MCF 10A (cell line): ENCODE results near the gene GSTCD. TPM values are rescaled to one million over a fixed set of nuclear protein-coding genes. Genes with fewer than 3 reads are reported as not detected.

Experiments used
- BruUV-seq: library from RNA; stranded (reverse); fragments of 400-500 nt; replicated peaks from 2 replicates; lab custom pipeline; 2021; lab: Mats Ljungman, UMichigan
- CTCF ChIA-PET: fragments of 300-600 bp; sonication (Branson Sonifier 250); formaldehyde crosslinking; extraction: SDS; loops from one replicate; lab custom pipeline; 2021; ENCODE audit warnings: antibody characterized with exemption, inconsistent platforms; lab: Yijun Ruan, JAX
- POLR2A ChIA-PET: fragments of 300-600, 350-650 bp; sonication (Branson Sonifier 250); formaldehyde crosslinking; extraction: SDS; loops from one replicate; lab custom pipeline; 2020; ENCODE audit warnings: antibody characterized with exemption, inconsistent platforms; lab: Yijun Ruan, JAX
- DNase-seq: peaks from one replicate; pipeline ENCODE4 v3.0.0-alpha.2; 2018; ENCODE audit not compliant: unreplicated experiment
- H3K27ac Mint-ChIP-seq: one replicate; pipeline ENCODE4 v1.8.0; 2022; ENCODE audit warnings: mild to moderate bottlenecking, low read depth, mixed read lengths; ENCODE audit not compliant: unreplicated experiment
- H3K27me3 Mint-ChIP-seq: one replicate; pipeline ENCODE4 v1.8.0; 2022; ENCODE audit warnings: mixed read lengths; ENCODE audit not compliant: insufficient read depth, unreplicated experiment
- H3K36me3 Mint-ChIP-seq: one replicate; pipeline ENCODE4 v1.8.0; 2022; ENCODE audit warnings: mild to moderate bottlenecking, moderate library complexity, mixed read lengths; ENCODE audit not compliant: insufficient read depth, unreplicated experiment
- H3K4me1 Mint-ChIP-seq: one replicate; pipeline ENCODE4 v1.8.0; 2022; ENCODE audit warnings: mixed read lengths; ENCODE audit not compliant: insufficient read depth, unreplicated experiment
- H3K4me3 Mint-ChIP-seq: one replicate; pipeline ENCODE4 v1.8.0; 2022; ENCODE audit warnings: mild to moderate bottlenecking, moderate library complexity, mixed read lengths; ENCODE audit not compliant: unreplicated experiment
- H3K9me3 Mint-ChIP-seq: one replicate; pipeline ENCODE4 v1.8.0; 2022; ENCODE audit warnings: mixed read lengths; ENCODE audit not compliant: unreplicated experiment
- intact Hi-C: fragments of 100-400 bp; cut with micrococcal nuclease; formaldehyde crosslinking; loops from 2 replicates; pipeline ENCODE4 v1.14.1; 2022
- total RNA-seq: library from RNA; stranded (reverse); gene quantifications from 2 replicates; pipeline ENCODE4 v1.2.3, GENCODE V29; 2022
- TF ChIP-seq, protein P1 (sequence below): fragments of 200-600 bp; IDR thresholded peaks from one replicate; pipeline ENCODE4 v1.8.0; 2022; ENCODE audit warnings: antibody characterized with exemption, mild to moderate bottlenecking; ENCODE audit not compliant: unreplicated experiment

The GSTCD gene
- total RNA-seq, 1 experiment from 2014 or later: 16.3 TPM

- intact Hi-C loops: no loop called here
- Mint-ChIP-seq H3K36me3 (no peaks in the 10 kb centered on the region), H3K27me3 (no peaks in the 10 kb centered on the region), H3K4me3 (no peak overlapping the region), H3K27ac (no peak overlapping the region), H3K9me3 (no peaks in the 10 kb centered on the region), H3K4me1 (no peaks in the 10 kb centered on the region)
- POLR2A ChIA-PET: interaction anchor here (0.5 kb wide), 1 partner anchor 1743 kb away, joined by 3 read pairs; no protein-coding TSS in a partner anchor
- TF ChIP-seq, protein P1, sequence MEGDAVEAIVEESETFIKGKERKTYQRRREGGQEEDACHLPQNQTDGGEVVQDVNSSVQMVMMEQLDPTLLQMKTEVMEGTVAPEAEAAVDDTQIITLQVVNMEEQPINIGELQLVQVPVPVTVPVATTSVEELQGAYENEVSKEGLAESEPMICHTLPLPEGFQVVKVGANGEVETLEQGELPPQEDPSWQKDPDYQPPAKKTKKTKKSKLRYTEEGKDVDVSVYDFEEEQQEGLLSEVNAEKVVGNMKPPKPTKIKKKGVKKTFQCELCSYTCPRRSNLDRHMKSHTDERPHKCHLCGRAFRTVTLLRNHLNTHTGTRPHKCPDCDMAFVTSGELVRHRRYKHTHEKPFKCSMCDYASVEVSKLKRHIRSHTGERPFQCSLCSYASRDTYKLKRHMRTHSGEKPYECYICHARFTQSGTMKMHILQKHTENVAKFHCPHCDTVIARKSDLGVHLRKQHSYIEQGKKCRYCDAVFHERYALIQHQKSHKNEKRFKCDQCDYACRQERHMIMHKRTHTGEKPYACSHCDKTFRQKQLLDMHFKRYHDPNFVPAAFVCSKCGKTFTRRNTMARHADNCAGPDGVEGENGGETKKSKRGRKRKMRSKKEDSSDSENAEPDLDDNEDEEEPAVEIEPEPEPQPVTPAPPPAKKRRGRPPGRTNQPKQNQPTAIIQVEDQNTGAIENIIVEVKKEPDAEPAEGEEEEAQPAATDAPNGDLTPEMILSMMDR: no peak
- BruUV-seq: no TSS peak
- CTCF ChIA-PET: interaction anchor here (0.5 to 1.1 kb wide), 3 partner anchors 12 to 363 kb away, joined by 3 to 5 read pairs (median 3); no protein-coding TSS in a partner anchor
- no peak for DNase-seq
Observed at GRCh38 chr4:105751718-105752299, 43.2 kb downstream of the GSTCD start.

- POLR2A ChIA-PET: interaction anchor here (0.7 kb wide), 1 partner anchor 15 kb away, joined by 3 read pairs; no protein-coding TSS in a partner anchor
Observed at GRCh38 chr4:105753361-105753760, 44.8 kb downstream of the GSTCD start.

GRCh38 chr4:105755375-105755774 lies 46.8 kb downstream of the GSTCD start:
- Mint-ChIP-seq H3K9me3 (no peaks in the 10 kb centered on the region), H3K4me3 (no peak overlapping the region), H3K36me3 (no peaks in the 10 kb centered on the region), H3K4me1 (no peaks in the 10 kb centered on the region), H3K27me3 (no peaks in the 10 kb centered on the region), H3K27ac (no peak overlapping the region)
- ChIA-PET CTCF (interaction anchor here (0.7 kb wide), 1 partner anchor 525 kb away, joined by 3 read pairs; no protein-coding TSS in a partner anchor), POLR2A (no interaction called here)
- no TSS peak for BruUV-seq
- no peak for DNase-seq
- TF ChIP-seq, protein P1: no peak
- intact Hi-C loops: no loop called here

More at GRCh38 chr4:105753361-105753760, 44.8 kb downstream of the GSTCD start:
- no TSS peak for BruUV-seq
- Mint-ChIP-seq H3K27me3 (no peaks in the 10 kb centered on the region), H3K27ac (no peak overlapping the region), H3K4me3 (no peak overlapping the region), H3K36me3 (no peaks in the 10 kb centered on the region), H3K9me3 (no peaks in the 10 kb centered on the region), H3K4me1 (no peaks in the 10 kb centered on the region)
- TF ChIP-seq, protein P1: no peak
- CTCF ChIA-PET: no interaction called here
- no peak for DNase-seq
- intact Hi-C loops: no loop called here

DNA sequence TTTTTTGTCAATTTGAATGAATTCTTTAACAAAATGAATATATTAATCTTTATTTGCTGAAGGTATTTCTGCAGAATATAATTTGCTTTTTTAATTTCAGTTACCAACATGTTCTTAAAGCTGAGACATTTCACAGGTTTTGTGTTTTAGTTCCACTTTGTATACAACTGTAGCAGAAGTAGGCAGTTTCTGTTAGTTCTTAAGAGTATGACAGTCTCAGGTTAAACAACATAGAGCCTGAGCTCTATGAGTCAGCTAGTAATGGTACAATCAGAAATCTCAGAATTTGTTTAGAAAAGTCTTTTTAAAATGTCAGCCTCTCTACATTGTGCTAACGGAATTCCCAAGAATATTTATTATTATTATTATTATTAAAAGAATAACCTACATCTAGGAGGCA lies 50.4 kb downstream of the GSTCD start:
- intact Hi-C loops: no loop called here
- TF ChIP-seq, protein P1: no peak
- DNase-seq: no peak
- no peaks in the 10 kb centered on the region for H3K4me1 Mint-ChIP-seq
- H3K9me3 Mint-ChIP-seq: no peaks in the 10 kb centered on the region
- no TSS peak for BruUV-seq
- H3K27me3 Mint-ChIP-seq: no peaks in the 10 kb centered on the region
- H3K36me3 Mint-ChIP-seq: no peaks in the 10 kb centered on the region
- no peak overlapping the region for H3K4me3 Mint-ChIP-seq
- no peak overlapping the region for H3K27ac Mint-ChIP-seq
- ChIA-PET POLR2A (no interaction called here), CTCF (interaction anchor here (1.1 kb wide), 1 partner anchor 24 kb away, joined by 3 read pairs; no protein-coding TSS in a partner anchor)
